ENCODE data around the gene ARV1. TPM values are rescaled to one million over a fixed set of nuclear protein-coding genes. Genes with fewer than 3 reads are reported as not detected.
"Not testable (repeated sequence)": the region's sequence is repeated elsewhere in the genome, so short reads cannot be mapped to it uniquely, and the experiment has no call there.

Gene ARV1
- total RNA-seq, 2 experiments from 2014 or later, result 15.2 to 15.3 TPM

DNA sequence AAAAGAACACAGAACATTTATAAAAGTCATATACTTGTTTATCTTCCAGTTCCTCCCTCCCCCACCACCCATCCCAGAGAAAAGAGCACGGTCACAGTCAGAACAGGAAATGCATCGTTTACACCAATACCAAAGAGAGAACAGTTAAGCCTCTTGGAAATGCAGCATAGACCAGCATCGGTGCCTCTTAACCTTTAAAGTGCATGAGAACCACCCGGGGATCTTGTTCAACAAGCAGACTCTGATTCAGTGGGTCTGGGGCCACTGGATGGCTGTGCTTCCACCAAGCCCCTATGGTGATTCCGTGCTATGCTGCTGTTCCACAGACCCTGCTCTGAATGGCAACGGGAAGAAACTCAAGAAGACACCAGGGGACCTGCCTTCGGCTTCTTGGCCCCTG, 41.9 kb downstream of the ARV1 start:
- TF ChIP-seq, protein P1, sequence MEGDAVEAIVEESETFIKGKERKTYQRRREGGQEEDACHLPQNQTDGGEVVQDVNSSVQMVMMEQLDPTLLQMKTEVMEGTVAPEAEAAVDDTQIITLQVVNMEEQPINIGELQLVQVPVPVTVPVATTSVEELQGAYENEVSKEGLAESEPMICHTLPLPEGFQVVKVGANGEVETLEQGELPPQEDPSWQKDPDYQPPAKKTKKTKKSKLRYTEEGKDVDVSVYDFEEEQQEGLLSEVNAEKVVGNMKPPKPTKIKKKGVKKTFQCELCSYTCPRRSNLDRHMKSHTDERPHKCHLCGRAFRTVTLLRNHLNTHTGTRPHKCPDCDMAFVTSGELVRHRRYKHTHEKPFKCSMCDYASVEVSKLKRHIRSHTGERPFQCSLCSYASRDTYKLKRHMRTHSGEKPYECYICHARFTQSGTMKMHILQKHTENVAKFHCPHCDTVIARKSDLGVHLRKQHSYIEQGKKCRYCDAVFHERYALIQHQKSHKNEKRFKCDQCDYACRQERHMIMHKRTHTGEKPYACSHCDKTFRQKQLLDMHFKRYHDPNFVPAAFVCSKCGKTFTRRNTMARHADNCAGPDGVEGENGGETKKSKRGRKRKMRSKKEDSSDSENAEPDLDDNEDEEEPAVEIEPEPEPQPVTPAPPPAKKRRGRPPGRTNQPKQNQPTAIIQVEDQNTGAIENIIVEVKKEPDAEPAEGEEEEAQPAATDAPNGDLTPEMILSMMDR (IDR thresholded peaks at IDR 0.05), result no peak
- no peak overlapping the region for H3K4me3 Mint-ChIP-seq
- intact Hi-C loops (cut with micrococcal nuclease), result no loop called here
- H3K27me3 Mint-ChIP-seq, result no peaks in the 10 kb centered on the region
- H3K9me3 Mint-ChIP-seq, result no peaks in the 10 kb centered on the region
- H3K4me1 Mint-ChIP-seq (ENCODE audit: low read depth), result peaks cover 7% of the 10 kb centered on the region
- no peak for ATAC-seq
- peaks cover 2% of the 10 kb centered on the region for H3K36me3 Mint-ChIP-seq (ENCODE audit: low read depth)
- no peak for DNase-seq
- ChIA-PET CTCF (no interaction called here), POLR2A (no interaction called here)
- H3K27ac Mint-ChIP-seq, result no peak overlapping the region

DNA sequence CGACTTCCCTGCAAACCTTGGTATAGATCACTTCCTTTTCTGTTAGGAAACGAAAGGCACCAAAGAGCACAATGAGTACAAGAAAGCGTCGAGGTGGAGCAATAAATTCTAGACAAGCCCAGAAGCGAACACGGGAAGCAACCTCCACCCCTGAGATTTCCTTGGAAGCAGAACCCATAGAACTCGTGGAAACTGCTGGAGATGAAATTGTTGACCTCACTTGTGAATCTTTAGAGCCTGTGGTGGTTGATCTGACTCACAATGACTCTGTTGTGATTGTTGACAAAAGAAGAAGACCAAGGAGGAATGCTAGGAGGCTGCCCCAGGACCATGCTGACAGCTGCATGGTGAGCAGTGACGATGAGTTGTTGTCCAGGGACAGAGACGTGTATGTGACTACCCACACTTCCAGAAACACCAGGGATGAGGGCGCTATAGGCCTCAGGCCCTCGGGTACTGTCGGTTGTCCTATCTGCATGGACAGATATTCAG, 42.7 kb downstream of the ARV1 start:
- POLR2A ChIA-PET, result no interaction called here
- Mint-ChIP-seq H3K4me1 (ENCODE audit: low read depth) (peaks cover 7% of the 10 kb centered on the region), H3K9me3 (no peaks in the 10 kb centered on the region), H3K27me3 (no peaks in the 10 kb centered on the region), H3K27ac (no peak overlapping the region), H3K36me3 (ENCODE audit: low read depth) (peaks cover 2% of the 10 kb centered on the region), H3K4me3 (no peak overlapping the region)
- DNase-seq, result no peak
- ATAC-seq, result no peak
- TF ChIP-seq, protein P1 (IDR thresholded peaks at IDR 0.05), result no peak
- CTCF ChIA-PET, result no interaction called here
- intact Hi-C loops (cut with micrococcal nuclease), result no loop called here

DNA sequence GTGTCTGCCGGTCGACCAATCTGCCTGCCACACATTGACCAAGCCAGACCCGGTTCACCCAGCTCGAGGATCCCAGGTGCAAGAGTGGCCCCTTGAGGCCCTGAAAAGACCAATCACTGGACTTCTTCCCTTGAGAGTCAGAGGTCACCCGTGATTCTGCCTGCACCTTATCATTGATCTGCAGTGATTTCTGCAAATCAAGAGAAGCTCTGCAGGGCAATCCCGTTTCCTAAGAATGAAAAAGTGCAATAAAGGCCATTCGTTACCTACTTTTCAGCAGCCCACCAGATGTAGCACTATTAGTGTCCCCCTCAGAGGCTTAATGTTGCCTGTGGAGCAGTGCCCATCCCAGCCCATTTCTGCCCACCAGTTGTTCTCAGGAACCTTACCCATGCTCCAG, 43.6 kb downstream of the ARV1 start:
- POLR2A ChIA-PET; ATAC-seq; intact Hi-C loops (cut with micrococcal nuclease): not testable (repeated sequence)

DNA sequence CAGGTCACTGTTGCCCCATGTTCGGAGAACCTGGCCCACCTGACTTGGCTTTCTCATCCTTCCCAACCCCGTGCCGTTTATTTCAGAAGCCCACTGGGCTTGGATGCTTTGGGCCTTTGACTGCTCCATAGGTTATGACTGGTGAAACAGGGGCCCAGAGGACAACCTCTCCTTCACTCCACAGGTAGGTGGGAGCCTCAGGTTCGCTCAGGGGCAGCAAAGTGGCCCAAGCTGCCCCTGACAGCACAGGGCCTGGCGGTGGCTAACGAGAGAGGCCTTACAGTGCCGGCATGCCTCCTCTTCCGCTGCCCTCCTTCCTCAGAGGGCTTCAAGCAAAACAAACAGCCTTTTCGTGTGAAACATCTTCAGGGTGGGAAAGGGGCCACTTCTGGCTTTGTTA, 44.3 kb downstream of the ARV1 start:
- H3K4me3 Mint-ChIP-seq, result no peak overlapping the region
- TF ChIP-seq, protein P1 (IDR thresholded peaks at IDR 0.05), result no peak
- DNase-seq, result no peak
- no peak for ATAC-seq
- intact Hi-C loops (cut with micrococcal nuclease), result no loop called here
- H3K4me1 Mint-ChIP-seq (ENCODE audit: low read depth), result peaks cover 7% of the 10 kb centered on the region
- peaks cover 2% of the 10 kb centered on the region for H3K36me3 Mint-ChIP-seq (ENCODE audit: low read depth)
- CTCF ChIA-PET, result no interaction called here
- H3K27me3 Mint-ChIP-seq, result no peaks in the 10 kb centered on the region
- no peak overlapping the region for H3K27ac Mint-ChIP-seq
- H3K9me3 Mint-ChIP-seq, result no peaks in the 10 kb centered on the region
- POLR2A ChIA-PET, result no interaction called here

More for the DNA sequence above, 43.6 kb downstream of the ARV1 start:
- H3K27me3 Mint-ChIP-seq; H3K27ac Mint-ChIP-seq; CTCF ChIA-PET; H3K36me3 Mint-ChIP-seq (ENCODE audit: low read depth); H3K9me3 Mint-ChIP-seq; H3K4me3 Mint-ChIP-seq; DNase-seq; H3K4me1 Mint-ChIP-seq (ENCODE audit: low read depth): not testable (repeated sequence)

DNA sequence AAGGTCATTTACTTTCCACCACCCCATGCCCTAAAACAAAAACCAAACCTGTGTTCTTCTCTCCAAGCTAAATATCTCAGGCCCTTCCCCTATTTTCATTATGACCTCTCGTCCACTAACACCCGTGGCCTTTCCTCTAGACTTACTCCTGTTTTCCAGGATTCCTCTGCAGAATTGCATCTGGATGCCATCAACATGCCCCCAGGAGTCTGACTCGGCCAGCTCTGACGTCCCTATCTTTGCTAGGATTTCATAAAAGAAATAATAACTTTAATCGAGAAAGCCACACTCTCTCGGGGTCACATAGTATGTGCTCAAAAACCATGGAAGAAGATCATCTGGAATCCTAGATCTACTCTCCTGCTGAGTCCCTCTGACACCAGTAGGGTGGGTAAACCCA, 47.7 kb downstream of the ARV1 start:
- ChIA-PET POLR2A (no interaction called here), CTCF (no interaction called here)
- Mint-ChIP-seq H3K27ac (no peak overlapping the region), H3K4me3 (no peak overlapping the region), H3K36me3 (ENCODE audit: low read depth) (peaks cover 4% of the 10 kb centered on the region), H3K27me3 (no peaks in the 10 kb centered on the region), H3K9me3 (no peaks in the 10 kb centered on the region), H3K4me1 (ENCODE audit: low read depth) (peaks cover 8% of the 10 kb centered on the region)
- TF ChIP-seq, protein P1 (IDR thresholded peaks at IDR 0.05), result no peak
- ATAC-seq, result no peak
- intact Hi-C loops (cut with micrococcal nuclease), result no loop called here
- DNase-seq, result no peak

Data from activated CD8-positive, alpha-beta T cell treated with anti-CD3 and anti-CD28 coated beads for 36 hours (primary cell).